Left colon (tissue), 2 donors: ENCODE results near the gene CCPG1. TPM values are rescaled to one million over a fixed set of nuclear protein-coding genes. Genes with fewer than 3 reads are reported as not detected.

Source experiments
- ATAC-seq: fragments of 200-7000 bp; cut with Tn5 transposase; one replicate; pipeline ENCODE4 v1.9.1; 2020; ENCODE audit warnings: mild to moderate bottlenecking, moderate library complexity
- DNase-seq, 2 donors: peaks; one replicate each; pipeline ENCODE4 v3.0.0-alpha.2; 2020
- intact Hi-C, 2 donors: fragments of 100-400 bp; cut with DNase I in 1 of 2; cut with micrococcal nuclease in 1 of 2; formaldehyde crosslinking; loops; one replicate each; pipeline versions ENCODE4 v1.11.2 to v1.14.0; 2022; cut with DNase I, micrococcal nuclease
- microRNA-seq, 2 donors: library from miRNA; unstranded; fragments of <30 nt; microRNA quantifications; one replicate each; pipeline versions ENCODE4 v1.1.0 to v1.2.0, GENCODE V29; 2020
- total RNA-seq, 2 donors: library from RNA; stranded (reverse); fragmentation: NEBNext Ultra II Directional; extraction: Animal tissue kit (Norgen Biotek cat#: 25700); gene quantifications; one replicate each; pipeline ENCODE4 v1.2.1, GENCODE V29; 2021
- donor health status: DM: no; HTN: no; CAD: no.
- donor health status: DM: yes; HTN: yes; CAD: no.

The CCPG1 gene
- total RNA-seq, 2 donors from 2014 or later, result 45.5 to 65.6 TPM

DNA sequence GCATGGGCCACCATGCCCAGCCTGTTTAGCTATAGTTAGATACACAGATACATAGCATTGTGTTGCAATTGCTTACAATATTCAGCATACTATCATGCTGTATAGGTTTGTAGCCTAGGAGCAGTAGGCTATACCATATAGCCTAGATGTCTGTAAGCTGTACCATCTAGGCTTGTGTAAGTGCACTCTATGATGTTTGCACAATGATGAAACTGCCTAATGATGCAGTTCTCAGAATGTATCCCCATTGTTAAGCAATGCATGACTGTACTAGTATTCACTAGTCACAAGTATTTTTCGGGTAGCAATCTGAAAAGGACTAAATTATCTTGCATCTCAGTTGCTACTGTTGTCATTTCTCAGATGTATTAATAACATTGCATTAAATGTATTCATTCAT lies 73.2 kb downstream of the CCPG1 start:
- no peak for ATAC-seq
- DNase-seq, result no peak
- intact Hi-C loops, result no loop called here

GRCh38 chr15:55334371-55334770 lies 73.8 kb downstream of the CCPG1 start:
- DNase-seq, result no peak
- ATAC-seq, result no peak
- intact Hi-C loops, result no loop called here

- no peak for DNase-seq
- no peak for ATAC-seq
- intact Hi-C loops, result no loop called here
These were observed 80.8 kb downstream of the CCPG1 start for GRCh38 chr15:55327387-55327786.

GRCh38 chr15:55322467-55322866 lies 85.7 kb downstream of the CCPG1 start:
- ATAC-seq (no peak), DNase-seq (no peak)
- intact Hi-C loops, result no loop called here

DNA sequence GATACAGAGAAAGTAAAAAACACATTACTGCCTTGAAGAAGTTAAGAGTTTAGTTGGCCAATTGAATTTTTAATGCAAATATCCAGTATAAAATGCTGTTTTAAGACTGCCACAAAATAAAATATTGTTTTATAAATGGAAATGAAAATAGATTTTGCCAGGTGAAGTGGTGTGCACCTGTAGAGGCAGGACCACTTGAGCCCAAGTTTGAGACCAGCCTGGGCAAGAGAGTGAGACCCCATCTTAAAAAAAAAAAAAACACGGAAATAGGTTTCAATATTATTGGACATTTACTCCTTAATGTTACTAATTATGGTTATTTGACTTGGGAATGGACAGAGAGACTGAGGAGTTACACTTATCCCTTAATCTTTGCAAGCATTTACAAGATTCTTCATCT lies 87.2 kb downstream of the CCPG1 start:
- no peak for DNase-seq
- no peak for ATAC-seq
- intact Hi-C loops, result no loop called here

- intact Hi-C loops, result no loop called here
- ATAC-seq (no peak), DNase-seq (no peak)
These were observed 88.0 kb downstream of the CCPG1 start for GRCh38 chr15:55320238-55320550.

DNA sequence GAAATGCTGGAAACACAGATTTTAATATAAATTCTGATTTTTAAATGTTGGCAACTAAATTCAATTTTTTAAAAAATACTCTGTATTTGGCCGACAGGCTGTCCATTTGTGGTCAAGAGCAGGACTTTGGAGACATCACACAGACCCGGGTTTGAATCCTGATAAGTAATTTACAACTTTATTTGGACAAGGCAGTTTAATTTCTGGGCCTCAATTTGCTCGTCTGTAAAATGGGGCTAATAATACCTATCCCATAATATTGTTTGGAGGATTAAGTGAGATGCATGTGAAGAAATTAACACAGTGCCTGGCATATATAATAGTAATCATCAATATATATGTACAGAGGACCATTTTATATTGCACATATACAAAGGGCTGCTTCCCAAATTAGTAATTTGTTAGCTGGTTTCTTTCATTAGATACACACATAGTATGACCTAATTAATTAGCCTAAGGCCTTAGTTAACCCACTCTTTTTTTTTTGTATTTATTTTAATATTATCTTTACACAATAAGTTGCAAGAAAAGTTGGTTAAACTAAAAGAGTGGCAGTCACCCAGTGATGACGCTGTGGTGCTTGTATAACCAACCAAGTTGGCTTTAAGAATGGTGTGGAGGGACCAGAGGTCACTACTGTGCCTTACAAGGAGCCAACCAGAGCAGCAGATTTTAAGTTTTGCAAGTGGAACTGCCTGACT lies 88.5 kb downstream of the CCPG1 start:
- ATAC-seq, result peak; percentile 34
- intact Hi-C loops, result no loop called here
- peak in 1 of 2 donors; percentile 29 for DNase-seq

- DNase-seq (peak; percentile 89 to 90), ATAC-seq (peak; percentile 99)
- intact Hi-C loops, result no loop called here
These were observed 89.3 kb downstream of the CCPG1 start, which contains the start of the genes PIGB and PIGBOS1 for GRCh38 chr15:55318588-55319494. TSS of gene PIGB (plus strand) at chr15:55319222. CDS start at chr15:55319251, 29 bp downstream. TSS of gene PIGBOS1 (minus strand) at chr15:55319123. CDS start at chr15:55317792, 1,331 bp downstream.

Small RNA genes lying within 50 kb of the gene (microRNA-seq; reads per million reads assigned to microRNA genes)
- 84.8 to 121 reads per million in 2 donors for gene MIR628

Other genes starting within 250 kb of the CCPG1 start
- gene RSL24D1, start 211.4 kb downstream of the CCPG1 start, total RNA-seq, result 10 to 100 TPM; 36.0 to 46.0 TPM
- gene RAB27A, start 118.5 kb downstream of the CCPG1 start, total RNA-seq, result 10 to 100 TPM; 82.8 to 98.0 TPM
- gene PIGBOS1, start 89.2 kb downstream of the CCPG1 start, total RNA-seq, result 10 to 100 TPM in 1 of 2 donors, 1 to 10 TPM in 1; 8.9 to 10.1 TPM
- 10 to 100 TPM; 14.5 to 15.9 TPM for gene PIGB, start 89.1 kb downstream of the CCPG1 start, total RNA-seq
- 1 to 10 TPM; 5.3 to 5.4 TPM for gene PIERCE2, start 136 bp upstream of the CCPG1 start, total RNA-seq
- under 1 TPM in 1 of 2 donors, not detected in 1; 0.17 TPM for gene DNAAF4, start 99.9 kb upstream of the CCPG1 start, total RNA-seq
- gene PYGO1, start 180.0 kb upstream of the CCPG1 start, total RNA-seq, result 1 to 10 TPM in 1 of 2 donors, under 1 TPM in 1; 0.73 to 2.5 TPM